H9 (cell line): Measurements from ENCODE around the gene NR4A2. TPM values are rescaled to one million over a fixed set of nuclear protein-coding genes. Genes with fewer than 3 reads are reported as not detected.

ENCODE experiments used
- DNase-seq: peaks from one replicate; pipeline ENCODE4 v3.0.0-alpha.2; 2017
- H2AFZ ChIP-seq: one replicate; pipeline ENCODE4 v1.6.1; 2013; ENCODE audit warnings: mild to moderate bottlenecking, low read length, control low read depth, moderate library complexity
- H2AK5ac ChIP-seq: 2 replicates; pipeline ENCODE4 v1.6.1; 2013; ENCODE audit warnings: low read length, control low read depth, mixed read lengths; ENCODE audit not compliant: insufficient read length
- H2BK120ac ChIP-seq: one replicate; pipeline ENCODE4 v1.6.1; 2013; ENCODE audit warnings: low read depth, mild to moderate bottlenecking, low read length, control low read depth, inconsistent platforms; ENCODE audit not compliant: poor library complexity, severe bottlenecking
- H2BK12ac ChIP-seq: 2 replicates; pipeline ENCODE4 v1.6.1; 2013; ENCODE audit warnings: low read length, control low read depth, mixed read lengths, low read depth; ENCODE audit not compliant: insufficient read length
- H2BK15ac ChIP-seq: 2 replicates; pipeline ENCODE4 v1.6.1; 2013; ENCODE audit warnings: low read depth, low read length, control low read depth
- H2BK20ac ChIP-seq: one replicate; pipeline ENCODE4 v1.6.1; 2013; ENCODE audit warnings: low read depth, mild to moderate bottlenecking, low read length, control low read depth, inconsistent platforms; ENCODE audit not compliant: poor library complexity, severe bottlenecking
- H2BK5ac ChIP-seq: 2 replicates; pipeline ENCODE4 v1.6.1; 2013; ENCODE audit warnings: low read length, control low read depth, mixed read lengths; ENCODE audit not compliant: insufficient read length
- H3K14ac ChIP-seq: 2 replicates; pipeline ENCODE4 v1.6.1; 2013; ENCODE audit warnings: low read length, control low read depth; ENCODE audit not compliant: insufficient read depth
- H3K18ac ChIP-seq: 2 replicates; pipeline ENCODE4 v1.6.1; 2013; ENCODE audit warnings: low read depth, mild to moderate bottlenecking, mixed read lengths, low read length, control low read depth; ENCODE audit not compliant: insufficient read length
- H3K23ac ChIP-seq: 2 replicates; pipeline ENCODE4 v1.6.1; 2013; ENCODE audit warnings: low read length, control low read depth, mixed read lengths, low read depth; ENCODE audit not compliant: insufficient read length
- H3K23me2 ChIP-seq: 2 replicates; pipeline ENCODE4 v1.6.1; 2013; ENCODE audit warnings: low read depth, mild to moderate bottlenecking, mixed read lengths, low read length, control low read depth; ENCODE audit not compliant: insufficient read length, poor library complexity, severe bottlenecking
- H3K27ac ChIP-seq: 2 replicates; pipeline ENCODE4 v1.5.1; 2013; ENCODE audit warnings: low read length, control low read depth, mixed read lengths, low read depth; ENCODE audit not compliant: insufficient read length
- H3K27me3 ChIP-seq: 2 replicates; pipeline ENCODE4 v1.6.1; 2013; ENCODE audit warnings: low read length, control low read depth, inconsistent platforms; ENCODE audit not compliant: insufficient read depth
- H3K4ac ChIP-seq: 2 replicates; pipeline ENCODE4 v1.6.1; 2013; ENCODE audit warnings: low read depth, mild to moderate bottlenecking, control low read depth, inconsistent platforms, low read length, moderate library complexity
- H3K4me1 ChIP-seq: 2 replicates; pipeline ENCODE4 v1.6.1; 2013; ENCODE audit warnings: low read length, control low read depth, inconsistent platforms; ENCODE audit not compliant: insufficient read depth
- H3K4me2 ChIP-seq: 2 replicates; pipeline ENCODE4 v1.6.1; 2013; ENCODE audit warnings: low read length, control low read depth, mixed read lengths; ENCODE audit not compliant: insufficient read length, insufficient read depth
- H3K56ac ChIP-seq: 2 replicates; pipeline ENCODE4 v1.6.1; 2013; ENCODE audit warnings: low read depth, mild to moderate bottlenecking, mixed read lengths, low read length, control low read depth; ENCODE audit not compliant: insufficient read length
- H3K79me1 ChIP-seq: 2 replicates; pipeline ENCODE4 v1.6.1; 2013; ENCODE audit warnings: low read depth, mild to moderate bottlenecking, moderate library complexity, low read length, control low read depth, inconsistent platforms; ENCODE audit not compliant: insufficient read depth, poor library complexity, severe bottlenecking
- H3K79me2 ChIP-seq: 2 replicates; pipeline ENCODE4 v1.6.1; 2013; ENCODE audit warnings: low read length, control low read depth, inconsistent platforms; ENCODE audit not compliant: insufficient read depth
- H3K9ac ChIP-seq: 2 replicates; pipeline ENCODE4 v1.6.1; 2013; ENCODE audit warnings: low read length, control low read depth, mixed read lengths; ENCODE audit not compliant: insufficient read length; ENCODE audit errors: extremely low read depth
- H3K9me3 ChIP-seq: one replicate; pipeline ENCODE4 v1.6.1; 2013; ENCODE audit warnings: low read depth, low read length, inconsistent platforms; ENCODE audit not compliant: control insufficient read depth
- H3T11ph ChIP-seq: one replicate; pipeline ENCODE4 v1.6.1; 2013; ENCODE audit warnings: mild to moderate bottlenecking, low read length, control low read depth, inconsistent platforms
- H4K20me1 ChIP-seq: one replicate; pipeline ENCODE4 v1.6.1; 2013; ENCODE audit not compliant: control insufficient read depth, insufficient read length, insufficient read depth
- H4K5ac ChIP-seq: 2 replicates; pipeline ENCODE4 v1.6.1; 2013; ENCODE audit warnings: low read depth, mild to moderate bottlenecking, mixed read lengths, low read length, control low read depth; ENCODE audit not compliant: insufficient read length
- H4K8ac ChIP-seq: replicated peaks from 2 replicates; pipeline ENCODE4 v1.6.1; 2013; ENCODE audit warnings: low read length, control low read depth, mixed read lengths, low read depth; ENCODE audit not compliant: insufficient read length
- H4K91ac ChIP-seq: 2 replicates; pipeline ENCODE4 v1.6.1; 2013; ENCODE audit warnings: low read depth, mild to moderate bottlenecking, moderate library complexity, mixed read lengths, low read length, control low read depth; ENCODE audit not compliant: insufficient read length
- H3K27ac Mint-ChIP-seq, 3 experiments: 2 replicates in 2 of 3; 3 replicates in 1 of 3; pipeline ENCODE4 v1.8.0; 2020 to 2021; ENCODE audit warnings: mixed read lengths in 3 of 3, mild to moderate bottlenecking in 1 of 3, moderate library complexity in 1 of 3
- H3K27me3 Mint-ChIP-seq: 2 replicates; pipeline ENCODE4 v1.8.0; 2021; ENCODE audit warnings: low read depth, mild to moderate bottlenecking, moderate library complexity, mixed read lengths
- H3K36me3 Mint-ChIP-seq, 3 experiments: 2 replicates in 2 of 3; 3 replicates in 1 of 3; pipeline ENCODE4 v1.8.0; 2020 to 2021; ENCODE audit warnings: low read depth in 3 of 3, mixed read lengths in 3 of 3; ENCODE audit not compliant: insufficient read depth in 1 of 3
- H3K4me1 Mint-ChIP-seq, 2 experiments: 2 replicates each; pipeline ENCODE4 v1.8.0; 2020; ENCODE audit warnings: mixed read lengths in 2 of 2
- H3K4me3 Mint-ChIP-seq, 2 experiments: 2 replicates in 1 of 2; 3 replicates in 1 of 2; pipeline ENCODE4 v1.8.0; 2020 to 2021; ENCODE audit warnings: mild to moderate bottlenecking in 2 of 2, mixed read lengths in 2 of 2, moderate library complexity in 1 of 2
- H3K9me3 Mint-ChIP-seq, 2 experiments: 2 replicates in 1 of 2; 3 replicates in 1 of 2; pipeline ENCODE4 v1.8.0; 2020; ENCODE audit warnings: mild to moderate bottlenecking in 2 of 2, mixed read lengths in 2 of 2, moderate library complexity in 1 of 2
- WGBS: extraction: QIAGEN DNeasy Blood & Tissue Kit; methylation state at CpG from one replicate; pipeline ENCODE4 v1.1.7; 2013; ENCODE audit warnings: missing lambda C conversion rate, low lambda C conversion rate, mixed read lengths; ENCODE audit not compliant: insufficient read length; ENCODE audit errors: extremely low coverage; 5-methylcytosine and 5-hydroxymethylcytosine counted together
- total RNA-seq: library from RNA; stranded (reverse); gene quantifications from 2 replicates; pipeline ENCODE4 v1.2.1, GENCODE V29; 2021
- TF ChIP-seq, protein P1 (sequence below): fragments of 200-600 bp; sonication (generic); conservative IDR thresholded peaks from 3 replicates; pipeline ENCODE4 v1.8.0; 2021; ENCODE audit warnings: antibody characterized with exemption, mild to moderate bottlenecking

NR4A2 gene
- total RNA-seq, 1 experiment from 2014 or later, result 2.0 TPM

DNA sequence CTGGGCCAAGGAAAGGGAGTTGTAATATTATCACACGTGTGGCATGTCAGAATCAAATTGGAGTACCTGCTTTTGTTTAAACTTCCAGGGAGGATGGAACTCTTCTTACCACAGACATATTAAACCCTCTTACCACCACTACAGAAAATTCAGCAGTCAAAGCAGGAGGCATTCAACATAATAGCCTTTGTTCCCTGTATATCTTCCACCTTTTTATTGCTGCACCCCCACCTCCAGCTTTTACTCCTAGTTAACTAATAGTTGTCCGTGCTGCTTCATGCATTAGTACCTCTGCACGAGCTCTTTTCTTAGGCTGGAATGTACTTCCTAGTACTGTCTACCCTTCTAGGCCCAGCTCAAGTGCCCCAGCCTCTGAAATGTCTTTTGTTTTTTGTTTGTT lies 14.9 kb upstream of the NR4A2 start:
- peaks cover 2 to 9% of the 10 kb centered on the region in 2 experiments; a peak in 3 of 5 replicates for H3K9me3 Mint-ChIP-seq
- Histone ChIP-seq H2BK15ac (no peak overlapping the region), H3K14ac (no peak overlapping the region), H3K79me2 (no peaks in the 10 kb centered on the region), H3K4ac (no peak overlapping the region), H3K4me1 (no peaks in the 10 kb centered on the region), H4K5ac (no peak overlapping the region), H3K9ac (no peak overlapping the region), H3K9me3 (no peaks in the 10 kb centered on the region), H3K56ac (no peak overlapping the region), H3K27me3 (no peaks in the 10 kb centered on the region), H2BK120ac (no peak overlapping the region), H3K4me2 (no peak overlapping the region), H2BK20ac (no peak overlapping the region), H3K27ac (no peak overlapping the region), H4K91ac (no peak overlapping the region), H2BK12ac (no peak overlapping the region), H2AK5ac (no peak overlapping the region), H2AFZ (no peak overlapping the region), H4K20me1 (no peaks in the 10 kb centered on the region), H3K23me2 (peaks cover 3% of the 10 kb centered on the region), H3K18ac (no peak overlapping the region), H2BK5ac (no peak overlapping the region), H4K8ac (no peak overlapping the region), H3T11ph (no peak overlapping the region), H3K79me1 (no peaks in the 10 kb centered on the region), H3K23ac (no peak overlapping the region)
- H3K27me3 Mint-ChIP-seq, result peaks cover 2% of the 10 kb centered on the region; the same call in 1 of the 2 replicates
- H3K36me3 Mint-ChIP-seq, result peaks cover 0 to 5% (median 2%) of the 10 kb centered on the region in 3 experiments; a peak in 1 of 7 replicates
- no peak for DNase-seq
- H3K4me3 Mint-ChIP-seq, result no peak overlapping the region
- H3K4me1 Mint-ChIP-seq, result peaks cover 19 to 27% of the 10 kb centered on the region in 2 experiments
- TF ChIP-seq, protein P1, sequence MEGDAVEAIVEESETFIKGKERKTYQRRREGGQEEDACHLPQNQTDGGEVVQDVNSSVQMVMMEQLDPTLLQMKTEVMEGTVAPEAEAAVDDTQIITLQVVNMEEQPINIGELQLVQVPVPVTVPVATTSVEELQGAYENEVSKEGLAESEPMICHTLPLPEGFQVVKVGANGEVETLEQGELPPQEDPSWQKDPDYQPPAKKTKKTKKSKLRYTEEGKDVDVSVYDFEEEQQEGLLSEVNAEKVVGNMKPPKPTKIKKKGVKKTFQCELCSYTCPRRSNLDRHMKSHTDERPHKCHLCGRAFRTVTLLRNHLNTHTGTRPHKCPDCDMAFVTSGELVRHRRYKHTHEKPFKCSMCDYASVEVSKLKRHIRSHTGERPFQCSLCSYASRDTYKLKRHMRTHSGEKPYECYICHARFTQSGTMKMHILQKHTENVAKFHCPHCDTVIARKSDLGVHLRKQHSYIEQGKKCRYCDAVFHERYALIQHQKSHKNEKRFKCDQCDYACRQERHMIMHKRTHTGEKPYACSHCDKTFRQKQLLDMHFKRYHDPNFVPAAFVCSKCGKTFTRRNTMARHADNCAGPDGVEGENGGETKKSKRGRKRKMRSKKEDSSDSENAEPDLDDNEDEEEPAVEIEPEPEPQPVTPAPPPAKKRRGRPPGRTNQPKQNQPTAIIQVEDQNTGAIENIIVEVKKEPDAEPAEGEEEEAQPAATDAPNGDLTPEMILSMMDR, result no peak
- WGBS, result no CpG with 5 or more reads among the region's 3 CpGs
- no peak overlapping the region for H3K27ac Mint-ChIP-seq
